HCT116 (cell line): ENCODE data around the gene C1orf116. TPM values are rescaled to one million over a fixed set of nuclear protein-coding genes. Genes with fewer than 3 reads are reported as not detected.

Experiments
- ATAC-seq: fragments of 200-7000 bp; cut with Tn5 transposase; 2 replicates; pipeline ENCODE4 v1.9.1; 2020; ENCODE audit warnings: mild to moderate bottlenecking, moderate library complexity
- BruUV-seq: library from RNA; stranded (reverse); fragments of 400-500 nt; replicated peaks from 2 replicates; lab custom pipeline; 2021; lab: Mats Ljungman, UMichigan
- CTCF ChIA-PET: fragments of 300-600 bp; sonication (Branson Sonifier 250); formaldehyde crosslinking; loops from one replicate; lab custom pipeline; 2021; ENCODE audit warnings: antibody characterized with exemption; lab: Charles Lee
- POLR2A ChIA-PET: fragments of 300-600, 350-600 bp; sonication (Branson Sonifier 250); formaldehyde crosslinking; loops from one replicate; lab custom pipeline; 2021; ENCODE audit warnings: antibody characterized with exemption; lab: Charles Lee
- RAD21 ChIA-PET, 2 experiments: fragments of 300-600 bp; sonication (Branson Sonifier 250); formaldehyde crosslinking; loops; one replicate each; lab custom pipeline; 2023; ENCODE audit warnings: low total read pairs in 2 of 2; ENCODE audit not compliant: uncharacterized antibody in 2 of 2, unreplicated experiment in 2 of 2, low non-redundant PET in 1 of 2; lab: Charles Lee
- DNase-seq: peaks from one replicate; pipeline ENCODE4 v3.0.0-alpha.2; 2010; ENCODE audit warnings: low read depth, low spot score
- H2AFZ ChIP-seq: fragments of 200-600 bp; shearing (Covaris generic), sonication (generic); 2 replicates; pipeline ENCODE4 v1.6.1; 2017; ENCODE audit warnings: low read depth, mixed run types, mixed read lengths, antibody characterized with exemption, low read length; ENCODE audit not compliant: poor library complexity, severe bottlenecking
- H3K27ac ChIP-seq: 2 replicates; pipeline ENCODE4 v1.5.1; 2012; ENCODE audit warnings: low read depth, low read length
- H3K27me3 ChIP-seq: fragments of 200-600 bp; sonication (generic); 2 replicates; pipeline ENCODE4 v1.6.1; 2016; ENCODE audit warnings: mixed run types, low read length, mixed read lengths; ENCODE audit not compliant: insufficient read depth
- H3K36me3 ChIP-seq, 2 experiments: fragments of 200-500 bp in 1 of 2; fragments of 200-600 bp in 1 of 2; sonication (Bioruptor generic) in 1 of 2; sonication (generic) in 1 of 2; 2 replicates each; pipeline versions ENCODE4 v1.5.1 to v1.6.1; 2014 to 2016; ENCODE audit warnings: low read length in 2 of 2, inconsistent platforms in 1 of 2, mixed read lengths in 1 of 2, mixed run types in 1 of 2; ENCODE audit not compliant: insufficient read depth in 2 of 2, control insufficient read depth in 1 of 2
- H3K4me1 ChIP-seq, 2 experiments: fragments of 200-600 bp in 1 of 2; sonication (generic) in 1 of 2; 2 replicates each; pipeline versions ENCODE4 v1.5.1 to v1.6.1; 2012 to 2017; ENCODE audit warnings: low read length in 2 of 2, inconsistent platforms in 1 of 2, mild to moderate bottlenecking in 1 of 2, mixed read lengths in 1 of 2, mixed run types in 1 of 2, moderate library complexity in 1 of 2; ENCODE audit not compliant: insufficient read depth in 2 of 2, control insufficient read depth in 1 of 2
- H3K4me2 ChIP-seq: fragments of 200-600 bp; sonication (generic); 2 replicates; pipeline ENCODE4 v1.6.1; 2017; ENCODE audit warnings: mixed run types, low read length, mixed read lengths
- H3K4me3 ChIP-seq, 2 experiments: fragments of 200-600 bp in 1 of 2; sonication (generic) in 1 of 2; replicated peaks in 1 of 2; 2 replicates each; pipeline ENCODE4 v1.5.1; 2011 to 2016; ENCODE audit warnings: low read length in 2 of 2, control low read depth in 1 of 2, low read depth in 1 of 2, mild to moderate bottlenecking in 1 of 2, mixed read lengths in 1 of 2, mixed run types in 1 of 2
- H3K79me2 ChIP-seq: fragments of 200-600 bp; sonication (generic); 2 replicates; pipeline ENCODE4 v1.6.1; 2017; ENCODE audit warnings: mild to moderate bottlenecking, mixed run types, low read length, moderate library complexity, mixed read lengths; ENCODE audit not compliant: insufficient read depth
- H3K9ac ChIP-seq: fragments of 200-600 bp; sonication (generic); 2 replicates; pipeline ENCODE4 v1.6.1; 2016; ENCODE audit warnings: low read length, mixed read lengths
- H3K9me2 ChIP-seq: fragments of 200-600 bp; sonication (generic), shearing (Covaris generic); 2 replicates; pipeline ENCODE4 v1.6.1; 2017; ENCODE audit warnings: mixed run types, mild to moderate bottlenecking, moderate library complexity; ENCODE audit not compliant: insufficient read depth
- H3K9me3 ChIP-seq, 2 experiments: fragments of 200-500 bp in 1 of 2; fragments of 200-600 bp in 1 of 2; sonication (Bioruptor generic) in 1 of 2; sonication (generic) in 1 of 2; 2 replicates each; pipeline ENCODE4 v1.6.1; 2014 to 2017; ENCODE audit warnings: low read length in 2 of 2, mixed read lengths in 2 of 2, inconsistent platforms in 1 of 2, low read depth in 1 of 2, mild to moderate bottlenecking in 1 of 2, mixed run types in 1 of 2, moderate library complexity in 1 of 2; ENCODE audit not compliant: control insufficient read depth in 1 of 2, insufficient read depth in 1 of 2
- H4K20me1 ChIP-seq: fragments of 200-600 bp; sonication (generic), shearing (Covaris generic); 2 replicates; pipeline ENCODE4 v1.6.1; 2017; ENCODE audit warnings: mixed run types, mild to moderate bottlenecking, moderate library complexity; ENCODE audit not compliant: insufficient read depth
- CBX3 ChIP-seq: IDR thresholded peaks from 2 replicates; pipeline ENCODE4 v1.6.1; 2012; ENCODE audit warnings: low read depth
- CTCF ChIP-seq, 3 experiments: fragments of 200-600 bp in 1 of 3; sonication (generic) in 1 of 3; IDR thresholded peaks in 2 of 3; conservative IDR thresholded peaks in 1 of 3; 2 replicates each; pipeline ENCODE4 v1.5.1; 2012 to 2017; ENCODE audit warnings: low read depth in 2 of 3, low read length in 2 of 3, antibody characterized with exemption in 1 of 3, borderline replicate concordance in 1 of 3, control low read depth in 1 of 3, mild to moderate bottlenecking in 1 of 3, mixed read lengths in 1 of 3, mixed run types in 1 of 3, moderate library complexity in 1 of 3; ENCODE audit not compliant: insufficient read depth in 1 of 3
- EZH2phosphoT487 ChIP-seq: fragments of 200-600 bp; IDR thresholded peaks from 2 replicates; pipeline ENCODE4 v1.6.1; 2018; ENCODE audit warnings: antibody characterized with exemption, borderline replicate concordance
- FOSL1 ChIP-seq: IDR thresholded peaks from 2 replicates; pipeline ENCODE4 v1.6.1; 2012; ENCODE audit warnings: low read depth
- JUND ChIP-seq: IDR thresholded peaks from 2 replicates; pipeline ENCODE4 v1.6.1; 2012
- POLR2AphosphoS5 ChIP-seq: IDR thresholded peaks from 2 replicates; pipeline ENCODE4 v1.6.1; 2011; ENCODE audit warnings: mild to moderate bottlenecking, low read depth, low read length, moderate library complexity
- RAD21 ChIP-seq: IDR thresholded peaks from 2 replicates; pipeline ENCODE4 v1.6.1; 2012; ENCODE audit warnings: low read depth, mild to moderate bottlenecking
- intact Hi-C: fragments of 100-400 bp; cut with micrococcal nuclease; formaldehyde crosslinking; loops from 2 replicates; pipeline ENCODE4 v1.10.0; 2022
- total RNA-seq: library from RNA; stranded (reverse); gene quantifications from one replicate; pipeline ENCODE4 v1.2.1, GENCODE V29; 2021; ENCODE audit not compliant: unreplicated experiment
- TF ChIP-seq, protein P1 (sequence below): IDR thresholded peaks from 2 replicates; pipeline ENCODE4 v1.6.1; 2012

C1orf116 gene
- total RNA-seq, 1 experiment from 2014 or later = 3.6 TPM

DNA sequence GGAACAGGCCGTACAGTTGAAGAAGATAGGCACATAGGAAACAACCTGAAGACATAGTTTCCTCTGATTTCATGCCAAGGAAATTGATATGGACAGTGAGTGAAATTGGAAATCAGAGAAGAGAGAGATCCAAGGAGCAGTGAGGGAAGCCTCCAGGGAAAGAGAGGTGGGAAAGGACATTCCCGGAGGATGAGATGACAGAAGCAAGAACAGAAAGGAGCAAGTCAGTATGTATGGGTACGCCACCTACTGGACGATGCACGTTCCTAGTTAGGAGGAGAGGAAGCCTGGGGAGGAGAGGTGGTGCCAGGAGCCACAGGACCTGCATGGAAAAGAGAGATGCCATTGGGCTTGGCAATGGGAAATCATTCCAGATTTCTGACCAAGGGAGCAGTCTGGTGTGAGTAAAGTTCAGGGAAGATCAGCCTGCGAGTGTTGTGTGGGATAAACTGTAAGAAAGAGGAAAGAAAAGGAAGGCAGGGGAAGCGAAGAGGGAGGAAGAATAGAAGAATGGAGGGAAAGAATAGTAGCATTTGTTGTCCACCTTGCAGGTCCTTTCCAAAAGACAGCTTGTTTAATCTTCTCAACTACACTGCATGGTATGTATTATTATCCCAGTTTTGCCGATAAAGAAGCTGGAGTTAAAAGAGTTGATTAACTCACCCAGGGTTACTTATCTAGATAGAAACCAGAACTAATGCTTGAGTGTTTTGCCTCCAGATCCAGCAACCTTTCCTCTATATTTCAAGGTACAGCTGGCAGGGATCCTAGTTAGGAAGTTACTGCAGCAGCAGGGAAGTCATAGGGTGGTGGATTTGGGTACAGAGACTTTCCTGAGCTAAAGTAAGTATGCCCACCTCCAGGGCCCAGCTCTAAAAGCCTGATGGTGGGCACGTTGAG lies 27.4 kb downstream of the C1orf116 start:
- ChIA-PET RAD21 (no interaction called here), CTCF (interaction anchor here (0.9 to 2.3 kb wide), 7 partner anchors 11 to 48 kb away, joined by 3 to 5 read pairs (median 3); partner anchors contain the start of genes C1orf116 and PFKFB2), POLR2A (no interaction called here)
- Histone ChIP-seq H3K9me3 (no peaks in the 10 kb centered on the region; a peak in 1 of 4 replicates), H3K4me1 (peaks cover 27 to 63% of the 10 kb centered on the region in 2 experiments), H3K4me2 (peak overlapping the region; percentile 43), H3K9me2 (no peaks in the 10 kb centered on the region), H3K36me3 (no peaks in the 10 kb centered on the region), H4K20me1 (no peaks in the 10 kb centered on the region), H3K27ac (no peak overlapping the region), H2AFZ (peak overlapping the region; percentile 92), H3K9ac (no peak overlapping the region), H3K79me2 (no peaks in the 10 kb centered on the region), H3K4me3 (no peak overlapping the region), H3K27me3 (no peaks in the 10 kb centered on the region)
- intact Hi-C loops = loop anchor here (2.0 kb wide), 1 partner anchor 46 kb away; the partner anchor contains the start of gene YOD1
- TF ChIP-seq EZH2phosphoT487 (no peak), CBX3 (peak; percentile 82), CTCF (IDR thresholded peaks at IDR 0.05 in 2 of 3, conservative IDR thresholded peaks at IDR 0.05 in 1 of 3; ENCODE audit: borderline replicate concordance in 1 of 3, insufficient read depth in 1 of 3, low read depth in 2 of 3, low read length in 2 of 3) (peak; percentile 63 to 90 (median 87); a peak in 5 of 6 replicates), POLR2AphosphoS5 (no peak), JUND (no peak), RAD21 (peak; percentile 52), FOSL1 (peak; percentile 13; the same call in 1 of the 2 replicates)
- TF ChIP-seq, protein P1, sequence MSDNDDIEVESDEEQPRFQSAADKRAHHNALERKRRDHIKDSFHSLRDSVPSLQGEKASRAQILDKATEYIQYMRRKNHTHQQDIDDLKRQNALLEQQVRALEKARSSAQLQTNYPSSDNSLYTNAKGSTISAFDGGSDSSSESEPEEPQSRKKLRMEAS = peak; percentile 37; the same call in 1 of the 2 replicates
- DNase-seq (peak; percentile 74), ATAC-seq (peak; percentile 79)
- no TSS peak for BruUV-seq
